Stimulated activated naive CD8-positive, alpha-beta T cell treated with anti-CD3 and anti-CD28 coated beads, Interleukin-15, Interleukin-2, amounts not matched to agents 100 U/mL and 50 U/mL, for 24 hours (primary cell): Measurements from ENCODE around the gene DHPS.
"Not testable (repeated sequence)": the region's sequence is repeated elsewhere in the genome, so short reads cannot be mapped to it uniquely, and the experiment has no call there.

Experiments used
- ATAC-seq: fragments of 150-1000 bp; cut with Tn5 transposase; one replicate; pipeline ENCODE4 v1.10.0; 2021
- DNase-seq: peaks from one replicate; pipeline ENCODE4 v3.0.0; 2021

DHPS gene

DNA sequence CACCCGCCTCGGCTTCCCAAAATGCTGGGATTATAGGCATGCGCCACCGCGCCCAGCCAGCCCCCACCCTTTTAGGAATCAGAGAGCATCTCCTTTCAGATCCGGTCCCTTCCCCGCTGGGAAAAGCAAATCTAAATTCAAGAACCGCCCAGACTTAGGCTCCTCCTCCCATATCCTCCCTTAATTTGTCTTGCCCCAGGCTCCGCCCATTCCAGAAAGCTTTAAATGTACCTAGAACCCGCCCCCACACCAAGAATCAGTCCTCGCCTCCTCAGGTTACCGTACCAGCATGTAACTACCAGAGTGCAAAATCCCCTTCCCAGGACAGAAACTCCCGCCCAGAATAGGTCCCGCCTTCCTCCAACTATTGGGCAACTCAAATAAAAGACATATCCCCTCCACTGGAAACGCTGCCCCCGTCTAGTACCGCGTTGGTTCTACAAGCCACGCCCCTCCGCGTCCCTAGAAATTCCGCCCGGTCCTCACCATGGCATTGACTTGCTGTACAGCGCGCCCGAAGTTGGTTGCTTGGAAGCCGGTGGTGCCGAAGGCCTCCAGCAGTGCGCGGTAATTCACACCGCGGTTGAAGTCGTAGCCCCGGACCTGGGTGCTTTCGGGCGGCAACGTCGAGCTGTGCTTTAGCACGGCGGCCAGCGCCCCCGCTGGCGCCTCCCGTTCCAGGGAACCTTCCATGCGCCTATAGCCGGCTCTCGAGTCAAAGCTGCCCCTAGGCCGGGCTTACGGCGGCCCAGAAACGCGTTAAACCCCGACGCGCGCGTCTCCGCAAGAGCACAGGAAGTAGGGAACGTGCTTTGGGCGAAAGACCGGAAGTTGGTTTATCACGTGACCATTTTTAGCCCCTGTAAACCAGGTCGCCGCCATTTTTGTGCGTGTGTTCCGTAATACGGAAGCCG, at the start of gene DHPS:
Gene DHPS, minus strand, starts transcription at position 807 of the 914 bp plus-strand sequence. Its CDS starts 114 bp downstream, at position 693.
- ATAC-seq: peak; percentile 93
- DNase-seq: peak; percentile 89

DNA sequence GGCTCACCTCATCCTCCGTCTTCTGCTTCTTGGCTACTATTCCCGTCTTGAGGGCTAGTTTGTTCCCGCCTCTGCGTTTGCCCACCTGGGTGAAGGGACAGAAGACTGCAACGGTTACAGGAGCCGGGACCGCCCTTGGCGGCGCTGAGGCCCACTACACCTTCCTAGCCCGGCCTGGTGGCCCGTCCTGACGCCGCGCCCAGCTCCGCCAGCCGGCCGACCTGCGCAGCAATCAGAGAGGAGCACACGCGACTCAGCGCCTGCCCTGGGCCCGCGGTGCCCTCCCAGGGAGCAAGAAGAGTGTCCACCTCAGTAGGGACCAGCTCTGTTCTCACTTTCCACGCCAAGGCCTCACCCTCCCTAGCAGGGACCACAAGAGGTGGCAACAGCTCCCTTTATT, 49.7 kb upstream of the DHPS start:
- DNase-seq (no peak), ATAC-seq (no peak)

- no peak for DNase-seq
- ATAC-seq: no peak
Measured at GRCh38 chr19:12730064-12730463, 48.4 kb upstream of the DHPS start.

GRCh38 chr19:12727745-12728433, 46.2 kb upstream of the DHPS start:
- ATAC-seq: no peak

DNA sequence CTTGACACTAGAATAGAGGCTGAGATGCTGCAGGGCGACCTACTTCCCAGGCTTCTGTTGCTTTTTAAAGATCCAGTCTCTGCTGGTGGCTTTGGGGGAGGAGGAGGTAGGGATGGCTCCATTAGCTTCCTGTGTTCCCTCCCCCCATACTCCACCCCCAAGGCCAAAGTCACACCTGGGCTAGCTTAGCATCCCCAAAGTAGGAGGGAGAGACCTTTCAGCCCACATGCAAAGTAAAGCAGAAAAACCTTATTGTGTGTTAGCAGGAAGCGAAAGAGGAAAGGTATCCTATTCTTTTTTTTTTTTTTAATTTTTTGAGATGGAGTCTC, 45.3 kb upstream of the DHPS start:
- no peak for ATAC-seq

More at GRCh38 chr19:12727745-12728433, 46.2 kb upstream of the DHPS start:
- DNase-seq: no peak

DNA sequence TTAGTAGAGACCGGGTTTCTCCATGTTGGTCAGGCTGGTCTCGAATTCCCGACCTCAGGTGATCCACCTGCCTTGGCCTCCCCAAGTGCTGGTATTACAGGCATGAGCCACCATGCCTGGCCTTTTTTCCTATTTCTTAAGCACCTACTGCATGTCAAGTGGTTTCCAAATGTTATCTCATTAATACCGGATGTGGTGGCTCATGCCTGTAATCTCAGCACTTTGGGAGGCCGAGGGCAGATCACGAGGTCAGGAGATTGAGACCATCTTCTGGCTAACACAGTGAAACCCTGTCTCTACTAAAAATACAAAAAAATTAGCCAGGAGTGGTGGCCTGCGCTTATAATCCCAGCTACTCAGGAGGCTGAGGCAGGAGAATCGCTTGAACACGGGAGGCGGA, 43.9 kb upstream of the DHPS start:
- not testable (repeated sequence) for ATAC-seq, DNase-seq

More for the DNA sequence above, 45.3 kb upstream of the DHPS start:
- DNase-seq: no peak

DNA sequence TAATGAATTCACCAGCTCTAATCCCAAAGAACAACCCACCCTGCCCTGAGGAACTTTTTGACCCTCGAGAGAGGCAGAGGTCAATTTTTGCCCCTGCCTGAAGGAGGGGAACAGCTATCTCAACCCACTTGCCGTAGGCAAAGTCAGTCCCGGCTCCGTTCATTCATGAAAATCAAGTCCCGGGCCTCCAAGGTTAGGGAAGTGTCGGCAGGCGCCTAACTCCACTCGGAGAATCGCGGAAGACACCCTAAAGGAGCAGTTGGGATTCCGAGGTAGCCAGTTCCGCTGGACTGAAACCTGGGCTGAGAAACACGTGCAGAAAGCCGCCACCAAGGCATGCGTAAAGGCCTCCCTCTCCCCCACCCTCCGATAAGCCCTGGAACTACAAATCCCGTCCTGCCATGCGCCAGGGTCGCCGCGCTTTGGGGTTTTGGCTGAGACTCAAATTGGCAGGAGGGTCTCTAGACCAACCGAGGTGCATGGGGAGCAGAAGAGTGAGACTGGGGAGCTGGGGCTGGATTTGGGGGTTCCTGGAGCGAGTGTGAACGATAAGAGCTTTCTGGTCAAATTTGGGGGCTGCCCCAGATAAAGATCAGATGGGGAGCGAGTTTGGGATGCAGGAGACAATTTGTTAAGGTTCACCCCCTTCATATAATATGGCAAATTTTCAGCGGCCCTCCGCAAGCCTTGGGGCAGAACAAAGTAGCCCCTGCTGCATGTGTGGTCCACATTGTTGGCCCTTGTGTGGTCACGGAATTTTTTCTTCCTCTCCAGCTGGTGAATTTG, 42.2 kb upstream of the DHPS start, which contains the start of gene TNPO2:
Gene TNPO2, minus strand, starts transcription at position 292 of the 786 bp plus-strand sequence. CDS start 2,955 bp downstream, outside the sequence.
- ATAC-seq (peak; percentile 55), DNase-seq (peak; percentile 80)

GRCh38 chr19:12723381-12723640, 41.6 kb upstream of the DHPS start:
- DNase-seq (no peak), ATAC-seq (no peak)

DNA sequence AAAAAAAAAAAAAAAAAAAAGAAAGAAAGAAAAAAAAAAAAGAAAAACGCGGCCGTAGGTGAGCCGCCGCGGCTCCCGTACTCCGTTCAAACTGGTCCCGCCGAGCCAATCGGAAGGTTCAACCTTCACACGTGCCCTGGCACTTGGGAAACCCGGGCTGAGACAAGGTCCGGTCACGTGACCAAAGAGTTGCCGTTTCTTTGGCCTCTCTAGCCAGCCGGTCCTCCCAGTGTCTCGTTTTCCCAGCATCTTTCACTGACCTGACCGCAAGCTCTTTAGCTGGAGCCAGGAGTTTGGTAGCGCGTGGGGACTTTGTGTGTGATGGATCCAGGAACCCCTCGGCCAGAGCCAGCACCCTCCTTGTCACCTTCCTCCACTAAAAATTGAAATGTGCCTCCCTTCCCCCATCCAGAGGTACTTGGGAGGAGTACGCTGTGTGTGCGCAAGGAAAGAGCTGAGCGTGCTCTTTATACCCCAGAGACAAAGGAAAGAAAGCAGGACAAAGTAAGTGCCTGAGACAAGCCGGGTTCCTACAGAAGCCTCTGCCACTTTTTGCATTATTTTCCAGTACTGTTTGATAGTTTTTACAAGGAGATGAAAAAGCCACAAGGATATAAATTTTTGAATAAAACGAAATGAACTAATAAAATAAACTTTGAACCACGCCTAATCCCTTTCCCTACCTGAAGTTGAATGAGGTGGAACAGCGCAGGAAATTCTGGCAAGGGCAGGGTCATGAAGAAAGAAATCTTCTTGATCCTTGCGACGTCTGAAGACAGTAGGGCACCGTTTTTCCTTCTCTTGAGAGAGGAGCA, 41.1 kb upstream of the DHPS start:
- peak; percentile 88 for ATAC-seq

DNA sequence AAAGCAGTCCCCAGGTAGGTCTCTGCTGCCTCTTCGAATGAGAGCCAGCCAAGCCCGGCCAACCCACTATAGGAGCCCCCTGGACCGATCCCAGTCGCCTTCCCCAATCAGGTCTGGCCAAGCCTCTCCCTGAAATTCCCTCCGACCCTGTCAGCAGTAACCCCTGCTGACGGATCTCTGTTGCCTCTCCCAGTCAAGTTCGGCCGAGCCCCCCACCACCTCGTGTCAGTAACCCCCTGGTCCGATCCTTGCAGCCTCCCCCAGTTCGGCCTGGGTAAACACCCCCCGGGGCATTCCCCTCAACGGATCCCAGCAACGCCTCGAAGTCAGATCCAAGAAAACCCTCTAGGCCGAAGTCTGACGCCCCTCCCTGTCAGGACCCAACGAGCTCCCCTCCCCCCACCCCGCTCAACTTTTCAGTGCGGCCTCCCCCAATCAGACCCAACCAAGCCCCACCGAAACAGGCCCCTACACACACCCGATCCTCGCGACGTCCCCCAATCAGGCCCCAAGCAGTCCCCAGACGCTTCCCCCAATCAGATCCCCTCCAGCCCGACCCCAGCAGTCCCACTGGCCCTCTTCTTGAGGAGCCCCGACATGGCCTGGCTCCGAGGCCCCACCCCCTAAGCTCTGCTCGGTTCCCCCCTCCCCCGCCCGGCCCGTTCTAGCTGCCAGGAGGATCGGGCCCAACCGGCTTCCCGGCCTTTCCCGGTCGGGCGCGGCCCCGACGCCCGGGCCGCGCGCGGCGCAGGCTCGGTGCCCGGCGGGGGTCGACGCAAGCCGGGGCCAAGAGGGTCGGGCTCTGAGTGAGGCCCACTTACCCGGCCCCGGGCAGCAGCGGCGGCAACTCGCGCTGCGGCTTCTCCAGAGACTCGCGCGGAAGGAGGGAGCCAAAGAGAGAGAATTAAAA, 40.2 kb upstream of the DHPS start:
- peak; percentile 34 for ATAC-seq
- peak; percentile 62 for DNase-seq

More for the DNA sequence above, 41.1 kb upstream of the DHPS start:
- peak; percentile 93 for DNase-seq

DNA sequence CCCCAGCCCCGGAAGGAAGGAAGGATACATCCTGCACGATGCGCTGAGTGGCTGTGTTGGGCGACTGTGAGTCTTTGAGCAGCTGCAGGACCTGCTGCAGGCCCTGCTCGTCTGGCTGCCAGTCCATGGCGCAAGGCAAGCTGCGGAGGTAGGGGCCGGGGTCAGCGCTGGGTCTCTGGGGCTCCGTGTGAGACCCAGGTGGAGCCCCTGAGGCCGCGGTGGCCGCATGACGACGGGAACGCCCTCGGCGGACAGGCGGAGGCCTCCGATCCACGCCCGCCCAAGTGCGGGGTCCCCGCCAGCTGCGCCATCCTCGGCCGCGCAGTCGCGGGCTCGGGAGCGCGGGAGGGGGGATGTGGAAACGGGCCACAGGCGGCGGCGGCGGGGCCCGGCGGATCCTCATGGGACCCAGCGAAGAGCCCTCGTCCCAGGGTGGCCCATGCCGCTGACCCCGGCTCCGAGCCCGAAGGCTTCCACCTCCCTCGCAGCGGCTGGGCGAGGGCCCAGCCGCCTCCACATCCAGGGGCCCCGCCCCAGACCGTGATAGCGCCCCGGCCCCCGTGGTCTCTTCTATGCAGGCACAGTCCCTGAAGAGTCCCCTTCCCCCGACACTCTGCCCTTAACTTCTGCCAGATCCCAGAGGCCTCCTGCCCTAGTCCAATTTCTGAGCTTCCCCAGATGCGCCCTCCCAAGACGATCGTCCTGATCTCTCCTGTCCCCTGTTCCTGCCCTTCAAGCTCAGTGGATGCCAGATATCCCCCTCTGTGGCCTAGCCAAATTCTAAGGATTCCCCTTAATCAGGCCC, 39.4 kb upstream of the DHPS start:
- ATAC-seq (no peak), DNase-seq (no peak)

GRCh38 chr19:12720296-12720695, 38.6 kb upstream of the DHPS start:
- ATAC-seq: no peak
- DNase-seq: no peak

- DNase-seq (no peak), ATAC-seq (no peak)
Measured at GRCh38 chr19:12715929-12716328, 34.2 kb upstream of the DHPS start.

- DNase-seq (no peak), ATAC-seq (no peak)
Measured at GRCh38 chr19:12715102-12715501, 33.4 kb upstream of the DHPS start.

DNA sequence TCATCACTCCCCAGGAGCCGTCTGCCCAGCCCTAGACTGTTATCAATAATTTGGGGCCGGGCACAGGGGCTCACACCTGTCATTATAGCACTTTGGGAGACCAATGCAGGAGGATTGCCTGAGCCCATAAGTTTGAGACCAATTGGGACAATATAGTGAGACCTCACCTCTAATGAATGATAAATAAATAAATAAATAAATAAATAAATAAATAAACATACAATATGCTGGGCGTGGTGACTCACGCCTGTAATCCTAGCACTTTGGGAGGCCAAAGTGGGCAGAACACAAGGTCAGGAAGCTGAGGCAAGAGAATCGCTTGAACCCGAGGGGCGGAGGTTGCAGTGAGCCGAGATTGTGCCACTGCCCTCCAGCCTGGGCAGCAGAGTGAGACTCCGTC, 31.6 kb upstream of the DHPS start:
- not testable (repeated sequence) for ATAC-seq, DNase-seq

GRCh38 chr19:12712077-12712476, 30.4 kb upstream of the DHPS start:
- not testable (repeated sequence) for DNase-seq

DNA sequence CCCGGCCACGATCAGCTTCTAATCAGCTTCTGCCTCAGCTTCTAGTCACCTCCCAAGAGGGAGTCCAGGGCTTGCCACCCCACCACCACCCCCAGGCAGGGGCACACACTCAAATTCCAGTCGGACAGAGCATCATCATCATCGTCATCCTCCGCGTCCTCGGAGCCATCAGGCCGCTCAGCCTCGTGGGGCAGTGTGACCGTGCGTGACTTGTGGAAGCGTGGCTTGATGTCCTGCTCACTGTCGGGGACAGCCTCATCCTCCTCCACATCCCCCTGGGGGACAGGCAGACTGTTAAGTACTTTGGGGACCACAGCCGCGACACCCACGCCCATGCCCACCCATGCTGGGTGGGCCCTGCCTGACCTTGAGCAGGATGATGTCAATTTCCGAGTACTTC, 29.5 kb upstream of the DHPS start:
- no peak for ATAC-seq
- no peak for DNase-seq

More at GRCh38 chr19:12712077-12712476, 30.4 kb upstream of the DHPS start:
- ATAC-seq: not testable (repeated sequence)

- DNase-seq (no peak), ATAC-seq (no peak)
Measured at GRCh38 chr19:12708641-12709040, 27.0 kb upstream of the DHPS start.

DNA sequence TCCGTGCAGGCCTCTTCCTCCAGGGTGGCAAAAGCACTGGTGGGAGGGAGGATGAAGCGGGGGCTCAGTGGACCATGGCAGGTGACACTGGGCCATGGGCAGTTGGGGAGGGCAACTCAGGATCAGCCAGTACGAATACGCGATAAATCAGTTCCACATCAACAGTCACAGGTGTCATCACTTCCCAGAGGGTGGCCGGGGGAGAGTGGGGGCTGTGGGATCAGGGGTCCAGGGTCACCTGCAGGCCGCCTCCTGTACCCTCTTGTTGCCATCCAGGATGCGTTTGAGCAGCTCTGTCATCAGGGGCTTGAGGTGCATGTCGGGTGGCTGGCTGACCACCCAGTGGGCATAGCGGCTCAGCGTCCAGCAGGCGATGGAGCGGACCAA, 24.6 kb upstream of the DHPS start:
- no peak for ATAC-seq

More for the DNA sequence above, 24.6 kb upstream of the DHPS start:
- no peak for DNase-seq
